ENCODE results near the gene REEP3.

DNA sequence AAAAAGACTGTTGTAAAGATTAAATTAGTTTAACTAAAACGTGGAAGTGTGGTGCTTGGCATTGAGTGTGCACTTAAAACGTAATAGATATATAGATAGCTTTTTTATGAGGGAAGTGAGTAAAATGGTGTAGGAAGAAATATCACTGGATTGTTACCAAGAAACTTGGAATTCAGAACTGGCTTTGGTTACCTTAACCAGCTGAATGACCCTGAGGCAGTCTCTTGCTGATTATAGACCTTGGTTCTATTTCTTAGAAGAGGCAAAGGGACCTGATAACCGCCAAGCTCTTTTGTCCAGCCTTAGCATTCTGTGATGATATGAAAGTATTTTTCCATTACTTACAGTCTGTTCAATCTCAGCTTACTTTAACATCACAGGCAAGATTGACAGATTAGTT lies 3.8 kb downstream of the REEP3 start:
- TF ChIP-seq, protein P1, sequence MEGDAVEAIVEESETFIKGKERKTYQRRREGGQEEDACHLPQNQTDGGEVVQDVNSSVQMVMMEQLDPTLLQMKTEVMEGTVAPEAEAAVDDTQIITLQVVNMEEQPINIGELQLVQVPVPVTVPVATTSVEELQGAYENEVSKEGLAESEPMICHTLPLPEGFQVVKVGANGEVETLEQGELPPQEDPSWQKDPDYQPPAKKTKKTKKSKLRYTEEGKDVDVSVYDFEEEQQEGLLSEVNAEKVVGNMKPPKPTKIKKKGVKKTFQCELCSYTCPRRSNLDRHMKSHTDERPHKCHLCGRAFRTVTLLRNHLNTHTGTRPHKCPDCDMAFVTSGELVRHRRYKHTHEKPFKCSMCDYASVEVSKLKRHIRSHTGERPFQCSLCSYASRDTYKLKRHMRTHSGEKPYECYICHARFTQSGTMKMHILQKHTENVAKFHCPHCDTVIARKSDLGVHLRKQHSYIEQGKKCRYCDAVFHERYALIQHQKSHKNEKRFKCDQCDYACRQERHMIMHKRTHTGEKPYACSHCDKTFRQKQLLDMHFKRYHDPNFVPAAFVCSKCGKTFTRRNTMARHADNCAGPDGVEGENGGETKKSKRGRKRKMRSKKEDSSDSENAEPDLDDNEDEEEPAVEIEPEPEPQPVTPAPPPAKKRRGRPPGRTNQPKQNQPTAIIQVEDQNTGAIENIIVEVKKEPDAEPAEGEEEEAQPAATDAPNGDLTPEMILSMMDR (IDR thresholded peaks at IDR 0.05) = no peak
- no peak for TF ChIP-seq POLR2A (IDR thresholded peaks at IDR 0.05)
